HepG2 (cell line): Measurements from ENCODE around the gene PRSS53. TPM values are rescaled to one million over a fixed set of nuclear protein-coding genes. Genes with fewer than 3 reads are reported as not detected.
A peak's percentile ranks its signal among the peaks of the same experiment; 100 is the strongest.

ENCODE experiments used
- ARHGAP35 ChIP-seq: sonication (generic); formaldehyde crosslinking; IDR thresholded peaks from 2 replicates; pipeline ENCODE4 v1.9.0; 2022; ENCODE audit warnings: mild to moderate bottlenecking, inconsistent platforms, moderate library complexity, missing genetic modification reagents, borderline replicate concordance
- ATAD3A ChIP-seq: sonication (generic); formaldehyde crosslinking; IDR thresholded peaks from 2 replicates; pipeline ENCODE4 v1.4.0; 2020; ENCODE audit warnings: missing genetic modification reagents
- CHCHD3 ChIP-seq: sonication (generic); formaldehyde crosslinking; IDR thresholded peaks from 2 replicates; pipeline ENCODE4 v1.8.0; 2022; ENCODE audit warnings: mild to moderate bottlenecking, missing genetic modification reagents, moderate library complexity
- DRAP1 ChIP-seq: IDR thresholded peaks from 2 replicates; pipeline ENCODE4 v1.6.1; 2016; ENCODE audit warnings: missing genetic modification reagents, missing compliant biosample characterization
- ELF3 ChIP-seq: IDR thresholded peaks from 2 replicates; pipeline ENCODE4 v1.6.1; 2016; ENCODE audit warnings: missing genetic modification reagents, missing compliant biosample characterization
- ELF4 ChIP-seq: sonication (generic); formaldehyde crosslinking; IDR thresholded peaks from 2 replicates; pipeline ENCODE4 v1.5.0; 2020; ENCODE audit warnings: missing genetic modification reagents, mild to moderate bottlenecking, moderate library complexity, borderline replicate concordance
- FOXK2 ChIP-seq: fragments of 450-650 bp; IDR thresholded peaks from 2 replicates; pipeline ENCODE4 v1.6.1; 2016
- HNRNPK ChIP-seq: fragments of 200-400 bp; formaldehyde crosslinking; IDR thresholded peaks from 2 replicates; pipeline ENCODE4 v1.6.1; 2018; ENCODE audit warnings: low read length, low read depth, moderate library complexity, mild to moderate bottlenecking; ENCODE audit not compliant: poor library complexity, severe bottlenecking
- ISX ChIP-seq: sonication (generic); formaldehyde crosslinking; conservative IDR thresholded peaks from 2 replicates; pipeline ENCODE4 v1.5.0; 2020; ENCODE audit warnings: missing genetic modification reagents
- KDM1A ChIP-seq: IDR thresholded peaks from 2 replicates; pipeline ENCODE4 v1.6.1; 2016; ENCODE audit warnings: missing compliant biosample characterization
- KDM6A ChIP-seq: IDR thresholded peaks from 2 replicates; pipeline ENCODE4 v1.6.1; 2016; ENCODE audit warnings: low read depth
- MIER3 ChIP-seq: IDR thresholded peaks from 2 replicates; pipeline ENCODE4 v1.6.1; 2016; ENCODE audit warnings: missing compliant biosample characterization, borderline replicate concordance
- MXD4 ChIP-seq: IDR thresholded peaks from 2 replicates; pipeline ENCODE4 v1.6.1; 2016; ENCODE audit warnings: mild to moderate bottlenecking, missing biosample characterization, missing genetic modification reagents
- MYC ChIP-seq: sonication (generic); formaldehyde crosslinking; IDR thresholded peaks from 2 replicates; pipeline ENCODE4 v1.9.0; 2021; ENCODE audit warnings: missing genetic modification reagents, borderline replicate concordance
- NFE2 ChIP-seq: sonication (generic); formaldehyde crosslinking; IDR thresholded peaks from 2 replicates; pipeline ENCODE4 v1.4.0; 2020; ENCODE audit warnings: missing genetic modification reagents
- RERE ChIP-seq: IDR thresholded peaks from 2 replicates; pipeline ENCODE4 v1.6.1; 2016; ENCODE audit warnings: low read depth, missing genetic modification reagents, missing compliant biosample characterization
- SALL1 ChIP-seq: sonication (generic); formaldehyde crosslinking; IDR thresholded peaks from 2 replicates; pipeline ENCODE4 v1.8.0; 2022; ENCODE audit warnings: mild to moderate bottlenecking, missing genetic modification reagents
- SMAD3 ChIP-seq: sonication (generic); formaldehyde crosslinking; IDR thresholded peaks from 2 replicates; pipeline ENCODE4 v1.4.0; 2020; ENCODE audit warnings: missing genetic modification reagents
- SP5 ChIP-seq: IDR thresholded peaks from 2 replicates; pipeline ENCODE4 v1.6.1; 2016; ENCODE audit warnings: low read depth, borderline replicate concordance
- TMF1 ChIP-seq: sonication (generic); formaldehyde crosslinking; IDR thresholded peaks from 2 replicates; pipeline ENCODE4 v1.8.1; 2022; ENCODE audit warnings: low read depth, missing genetic modification reagents
- ZNF569 ChIP-seq: sonication (generic); formaldehyde crosslinking; IDR thresholded peaks from 2 replicates; pipeline ENCODE4 v1.5.0; 2020; ENCODE audit warnings: mild to moderate bottlenecking, missing genetic modification reagents, moderate library complexity, borderline replicate concordance
- ZNF766 ChIP-seq: sonication (generic); formaldehyde crosslinking; IDR thresholded peaks from 2 replicates; pipeline ENCODE4 v1.5.0; 2020; ENCODE audit warnings: missing genetic modification reagents, borderline replicate concordance
- ZSCAN25 ChIP-seq: sonication (generic); formaldehyde crosslinking; IDR thresholded peaks from 2 replicates; pipeline ENCODE4 v1.8.0; 2022; ENCODE audit warnings: mild to moderate bottlenecking, missing genetic modification reagents
- polyA plus RNA-seq, 8 experiments: library from polyadenylated mRNA; depleted of rRNA in 3 of 8; stranded (reverse) in 7 of 8; unstranded in 1 of 8; fragments of >200 nt; fragmentation: Illumina TruSeq in 4 of 8; extraction: Trizol in 4 of 8; gene quantifications; 2 replicates each; pipeline versions ENCODE4 v1.2.1 to v1.2.3, GENCODE V29; 2011 to 2016; ENCODE audit warnings: low read depth in 4 of 8, missing spikeins in 1 of 8, mixed read lengths in 1 of 8; ENCODE audit not compliant: insufficient read depth in 1 of 8
- total RNA-seq, 5 experiments: library from RNA; depleted of rRNA; stranded (reverse); fragments of >200 nt; fragmentation: Illumina TruSeq; extraction: Trizol; gene quantifications; 2 replicates each; pipeline ENCODE4 v1.2.3, GENCODE V29; 2016; ENCODE audit warnings: low read depth in 1 of 5

Gene PRSS53
- total and polyA plus RNA-seq, 2 of the 13 experiments (the other 11 are each of a cell fraction or from before 2014, with no cell fraction given), result 2.2 to 7.4 TPM

- TF ChIP-seq RERE (CRISPR knock-in tag), result peak; percentile 38; the same call in 1 of the 2 replicates
- TF ChIP-seq MXD4 (CRISPR knock-in tag), result peak; percentile 95
- TF ChIP-seq KDM6A, result no peak
- TF ChIP-seq ELF4 (CRISPR knock-in tag), result no peak
- TF ChIP-seq ZSCAN25 (CRISPR knock-in tag), result 0 out of 2 replicates have a peak, but pooled peaks have one; percentile 11
- peak; percentile 38; the same call in 1 of the 2 replicates for TF ChIP-seq ZNF766 (CRISPR knock-in tag)
- peak; percentile 60; the same call in 1 of the 2 replicates for TF ChIP-seq MIER3 (CRISPR knock-in tag)
- no peak; the same call in 1 of the 2 replicates for TF ChIP-seq ISX (CRISPR knock-in tag)
- TF ChIP-seq ARHGAP35, result peak; percentile 92; the same call in 1 of the 2 replicates
- peak; percentile 94 for TF ChIP-seq ATAD3A
- 0 out of 2 replicates have a peak, but pooled peaks have one; percentile 17 for TF ChIP-seq FOXK2
- TF ChIP-seq DRAP1, result peak; percentile 76
- no peak for TF ChIP-seq KDM1A (CRISPR knock-in tag)
- peak; percentile 75 for TF ChIP-seq SALL1 (CRISPR knock-in tag)
- TF ChIP-seq SMAD3, result peak; percentile 88
- TF ChIP-seq HNRNPK, result peak; percentile 85
- TF ChIP-seq MYC (CRISPR knock-in tag), result peak; percentile 79
- peak; percentile 83 for TF ChIP-seq SP5 (CRISPR knock-in tag)
- peak; percentile 86; the same call in 1 of the 2 replicates for TF ChIP-seq TMF1 (CRISPR knock-in tag)
- no peak for TF ChIP-seq ZNF569 (CRISPR knock-in tag)
- TF ChIP-seq CHCHD3 (CRISPR knock-in tag), result peak; percentile 88; the same call in 1 of the 2 replicates
- TF ChIP-seq NFE2 (CRISPR knock-in tag), result no peak
- TF ChIP-seq ELF3 (CRISPR knock-in tag), result peak; percentile 69
Observed at GRCh38 chr16:31117384-31118222, 28.9 kb upstream of the PRSS53 start, which contains the start of gene KAT8 (continued).
